Endothelial cell of umbilical vein (primary cell): ENCODE data around the gene PTPRE. TPM values are rescaled to one million over a fixed set of nuclear protein-coding genes. Genes with fewer than 3 reads are reported as not detected.

Experiments used
- BruUV-seq: library from RNA; stranded (reverse); fragments of 400-500 nt; replicated peaks from 2 replicates; lab custom pipeline; 2021; lab: Mats Ljungman, UMichigan
- CTCF ChIA-PET: fragments of 300-600, 350-600 bp; sonication (Branson Sonifier 250); formaldehyde crosslinking; loops from one replicate; lab custom pipeline; 2021; ENCODE audit warnings: antibody characterized with exemption, inconsistent platforms; lab: Charles Lee
- POLR2A ChIA-PET: fragments of 300-600, 350-600 bp; sonication (Branson Sonifier 250); formaldehyde crosslinking; loops from one replicate; lab custom pipeline; 2021; ENCODE audit warnings: antibody characterized with exemption, inconsistent platforms; lab: Charles Lee
- DNase-seq: peaks from one replicate; pipeline ENCODE4 v3.0.0-alpha.2; 2011; ENCODE audit warnings: low read depth, low spot score
- FAIRE-seq: peaks from 2 replicates; lab custom pipeline; 2011; peaks lifted over from hg19 to GRCh38; lab: Jason Lieb, UNC
- H2AFZ ChIP-seq: 2 replicates; pipeline ENCODE4 v1.6.0; 2012; ENCODE audit warnings: low read depth, low read length, control low read depth, inconsistent platforms
- H3K27ac ChIP-seq: 2 replicates; pipeline ENCODE4 v1.5.1; 2011; ENCODE audit warnings: low read depth, mild to moderate bottlenecking, control low read depth, low read length, moderate library complexity; ENCODE audit not compliant: insufficient read depth
- H3K27me3 ChIP-seq, 2 experiments: 2 replicates each; pipeline versions ENCODE4 v1.6.0 to v1.6.1; 2011; ENCODE audit warnings: low read length in 2 of 2, mixed read lengths in 1 of 2; ENCODE audit not compliant: control insufficient read depth in 2 of 2, insufficient read depth in 2 of 2
- H3K36me3 ChIP-seq, 2 experiments: 2 replicates in 1 of 2; 3 replicates in 1 of 2; pipeline ENCODE4 v1.5.1; 2011; ENCODE audit warnings: low read length in 2 of 2, mild to moderate bottlenecking in 1 of 2, moderate library complexity in 1 of 2; ENCODE audit not compliant: control insufficient read depth in 2 of 2, insufficient read depth in 2 of 2; ENCODE audit errors: extremely low read depth in 1 of 2
- H3K4me1 ChIP-seq: 3 replicates; pipeline ENCODE4 v1.5.1; 2011; ENCODE audit warnings: mild to moderate bottlenecking, low read length; ENCODE audit not compliant: control insufficient read depth, insufficient read depth; ENCODE audit errors: extremely low read depth
- H3K4me2 ChIP-seq: 2 replicates; pipeline ENCODE4 v1.6.1; 2011; ENCODE audit warnings: low read length, control low read depth, mixed read lengths; ENCODE audit not compliant: insufficient read depth
- H3K4me3 ChIP-seq, 3 experiments: fragments of 200-600 bp in 1 of 3; sonication (generic), shearing (Covaris generic) in 1 of 3; replicated peaks in 1 of 3; 2 replicates each; pipeline ENCODE4 v1.5.1; 2011 to 2016; ENCODE audit warnings: control low read depth in 3 of 3, low read length in 3 of 3, mild to moderate bottlenecking in 2 of 3, inconsistent platforms in 1 of 3, low read depth in 1 of 3, moderate library complexity in 1 of 3; ENCODE audit not compliant: insufficient read depth in 1 of 3
- H3K79me2 ChIP-seq: 2 replicates; pipeline ENCODE4 v1.6.0; 2012; ENCODE audit warnings: low read length, inconsistent platforms; ENCODE audit not compliant: control insufficient read depth, insufficient read depth
- H3K9ac ChIP-seq: replicated peaks from 2 replicates; pipeline ENCODE3; 2011; ENCODE audit warnings: low read length, control low read depth; ENCODE audit not compliant: insufficient read depth; ENCODE audit errors: extremely low read depth
- H3K9me1 ChIP-seq: replicated peaks from 3 replicates; pipeline ENCODE4 v1.6.0; 2011; ENCODE audit warnings: mild to moderate bottlenecking, low read length; ENCODE audit not compliant: control insufficient read depth, insufficient read depth; ENCODE audit errors: extremely low read depth
- H3K9me3 ChIP-seq: replicated peaks from 2 replicates; pipeline ENCODE4 v1.5.1; 2012; ENCODE audit warnings: low read length, inconsistent platforms; ENCODE audit not compliant: control insufficient read depth, insufficient read depth
- H4K20me1 ChIP-seq: replicated peaks from 2 replicates; pipeline ENCODE3; 2011; ENCODE audit warnings: mild to moderate bottlenecking, low read length; ENCODE audit not compliant: control insufficient read depth, insufficient read depth; ENCODE audit errors: extremely low read depth
- EZH2 ChIP-seq: IDR thresholded peaks from 2 replicates; pipeline ENCODE4 v1.6.1; 2012; ENCODE audit warnings: borderline replicate concordance, low read depth, mild to moderate bottlenecking, moderate library complexity, low read length, inconsistent platforms; ENCODE audit not compliant: severe bottlenecking
- FOS ChIP-seq: IDR thresholded peaks from 2 replicates; pipeline ENCODE4 v1.6.1; 2011; ENCODE audit warnings: mild to moderate bottlenecking, low read length, moderate library complexity, borderline replicate concordance; ENCODE audit not compliant: insufficient read depth
- GATA2 ChIP-seq: IDR thresholded peaks from 2 replicates; pipeline ENCODE4 v1.7.0; 2011; ENCODE audit warnings: low read depth, mild to moderate bottlenecking, moderate library complexity, mixed read lengths, low read length; ENCODE audit not compliant: insufficient read length, insufficient read depth
- JUN ChIP-seq: IDR thresholded peaks from 2 replicates; pipeline ENCODE4 v1.6.1; 2011; ENCODE audit warnings: borderline replicate concordance, low read depth; ENCODE audit not compliant: insufficient read length, insufficient read depth
- MAX ChIP-seq: IDR thresholded peaks from 2 replicates; pipeline ENCODE4 v1.6.1; 2011; ENCODE audit not compliant: insufficient read depth, insufficient read length
- MYC ChIP-seq: IDR thresholded peaks from one replicate; pipeline ENCODE4 v1.6.1; 2011; ENCODE audit warnings: mild to moderate bottlenecking, low read depth, low read length
- POLR2A ChIP-seq: IDR thresholded peaks from 2 replicates; pipeline ENCODE4 v1.6.1; 2012; ENCODE audit warnings: low read depth, mild to moderate bottlenecking, control low read depth, low read length
- POLR2AphosphoS5 ChIP-seq: IDR thresholded peaks from 2 replicates; pipeline ENCODE4 v1.6.1; 2012; ENCODE audit warnings: low read depth, mild to moderate bottlenecking, control low read depth, low read length, moderate library complexity; ENCODE audit not compliant: insufficient read depth
- dilution Hi-C: fragments of 300-500 bp; cut with MboI; formaldehyde crosslinking; loops from one replicate; pipeline ENCODE4 v1.15.0; 2019; ENCODE audit warnings: low sequenced_read_pairs; ENCODE audit not compliant: extremely low pct_ligation_motif_present
- intact Hi-C: fragments of 100-400 bp; cut with micrococcal nuclease; formaldehyde crosslinking; loops from one replicate; pipeline ENCODE4 v1.10.0; 2022
- polyA plus RNA-seq, 4 experiments: library from polyadenylated mRNA; depleted of rRNA in 3 of 4; stranded (reverse) in 3 of 4; unstranded in 1 of 4; fragments of >200 nt; gene quantifications; 2 replicates each; pipeline versions ENCODE4 v1.2.1 to v1.2.3, GENCODE V29; 2011 to 2012; ENCODE audit warnings: missing spikeins in 1 of 4
- total RNA-seq: library from RNA; stranded (reverse); gene quantifications from 2 replicates; pipeline ENCODE4 v1.2.3, GENCODE V29; 2021
- TF ChIP-seq, protein P1 (sequence below), 2 donors: IDR thresholded peaks; 1 replicate in 1 of 2; 2 replicates in 1 of 2; pipeline ENCODE4 v1.5.1; 2011; ENCODE audit warnings: low read length in 2 of 2, mild to moderate bottlenecking in 2 of 2, moderate library complexity in 2 of 2, control low read depth in 1 of 2, inconsistent platforms in 1 of 2, low read depth in 1 of 2; ENCODE audit not compliant: insufficient read depth in 1 of 2; ENCODE audit errors: extremely low read depth in 1 of 2

Gene PTPRE
- total and polyA plus RNA-seq, 2 donors (not counting 3 experiments of a cell fraction or from before 2014, with no cell fraction given), result 37.3 to 116 TPM

DNA sequence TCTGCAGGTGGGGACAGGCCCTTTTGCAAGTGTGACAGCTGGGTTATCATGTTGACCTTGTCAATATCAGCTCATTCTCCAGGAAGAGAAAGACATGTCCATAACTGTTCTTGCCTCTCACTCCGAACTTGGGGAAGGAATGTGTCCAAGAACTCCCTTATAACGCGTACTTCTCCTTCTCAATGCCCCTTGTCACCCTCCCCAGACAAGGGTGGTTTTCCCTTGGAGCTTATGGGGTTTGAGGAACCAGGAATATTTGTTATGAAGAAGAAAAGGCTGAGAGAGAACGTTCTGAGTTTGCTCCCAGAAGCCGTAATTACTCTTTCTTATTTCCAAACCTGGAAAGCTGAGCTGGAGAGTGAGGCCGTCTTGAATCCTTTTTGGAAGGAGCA, 141.9 kb downstream of the PTPRE start:
- H3K36me3 ChIP-seq, result peaks cover 14 to 52% of the 10 kb centered on the region in 2 experiments
- DNase-seq (no peak), FAIRE-seq (no peak)
- intact Hi-C loops, result loop anchor here (1.0 kb wide), 1 partner anchor 13 kb away; no protein-coding TSS in a partner anchor
- no peaks in the 10 kb centered on the region for H3K9me3 ChIP-seq
- no peak overlapping the region for H3K4me2 ChIP-seq
- H3K79me2 ChIP-seq, result peaks cover 4% of the 10 kb centered on the region
- no peak overlapping the region for H3K4me3 ChIP-seq
- no peaks in the 10 kb centered on the region for H4K20me1 ChIP-seq
- no peak overlapping the region for H3K9ac ChIP-seq
- POLR2A ChIA-PET, result no interaction called here
- H3K27me3 ChIP-seq, result no peaks in the 10 kb centered on the region
- H3K9me1 ChIP-seq, result no peaks in the 10 kb centered on the region
- H3K4me1 ChIP-seq, result peaks cover 17% of the 10 kb centered on the region
- dilution Hi-C loops, result no loop called here
- no peak for TF ChIP-seq EZH2
- TF ChIP-seq POLR2A, result no peak
- TF ChIP-seq MYC, result no peak
- no peak for TF ChIP-seq FOS
- TF ChIP-seq, protein P1, sequence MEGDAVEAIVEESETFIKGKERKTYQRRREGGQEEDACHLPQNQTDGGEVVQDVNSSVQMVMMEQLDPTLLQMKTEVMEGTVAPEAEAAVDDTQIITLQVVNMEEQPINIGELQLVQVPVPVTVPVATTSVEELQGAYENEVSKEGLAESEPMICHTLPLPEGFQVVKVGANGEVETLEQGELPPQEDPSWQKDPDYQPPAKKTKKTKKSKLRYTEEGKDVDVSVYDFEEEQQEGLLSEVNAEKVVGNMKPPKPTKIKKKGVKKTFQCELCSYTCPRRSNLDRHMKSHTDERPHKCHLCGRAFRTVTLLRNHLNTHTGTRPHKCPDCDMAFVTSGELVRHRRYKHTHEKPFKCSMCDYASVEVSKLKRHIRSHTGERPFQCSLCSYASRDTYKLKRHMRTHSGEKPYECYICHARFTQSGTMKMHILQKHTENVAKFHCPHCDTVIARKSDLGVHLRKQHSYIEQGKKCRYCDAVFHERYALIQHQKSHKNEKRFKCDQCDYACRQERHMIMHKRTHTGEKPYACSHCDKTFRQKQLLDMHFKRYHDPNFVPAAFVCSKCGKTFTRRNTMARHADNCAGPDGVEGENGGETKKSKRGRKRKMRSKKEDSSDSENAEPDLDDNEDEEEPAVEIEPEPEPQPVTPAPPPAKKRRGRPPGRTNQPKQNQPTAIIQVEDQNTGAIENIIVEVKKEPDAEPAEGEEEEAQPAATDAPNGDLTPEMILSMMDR (IDR thresholded peaks at IDR 0.05; ENCODE audit: extremely low read depth in 1 of 2, insufficient read depth in 1 of 2, low read depth in 1 of 2, low read length in 2 of 2), result no peak
- TF ChIP-seq POLR2AphosphoS5, result no peak
- no peak for TF ChIP-seq JUN
- no peak for TF ChIP-seq MAX
- no peak for TF ChIP-seq GATA2
- CTCF ChIA-PET, result interaction anchor here (1.0 to 2.8 kb wide), 5 partner anchors 10 to 142 kb away, joined by 3 to 25 read pairs (median 14); partner anchors contain the start of gene PTPRE
- no TSS peak for BruUV-seq
- no peak overlapping the region for H2AFZ ChIP-seq
- H3K27ac ChIP-seq, result peak overlapping the region; percentile 58
